ENCODE data around the gene PHF21A.

The PHF21A gene

GRCh38 chr11:45885921-45886721 lies 235.1 kb downstream of the PHF21A start:
- ATAC-seq (ENCODE audit: low read depth) = no peak
- peaks cover 2% of the 10 kb centered on the region; the same call in 1 of the 2 replicates for H3K36me3 ChIP-seq (ENCODE audit: low read depth)
- DNase-seq (ENCODE audit: low spot score) = no peak
- no peak for TF ChIP-seq CTCF (IDR thresholded peaks at IDR 0.05; ENCODE audit: poor library complexity, severe bottlenecking)
- no peak overlapping the region for H3K27ac ChIP-seq (ENCODE audit: poor library complexity, severe bottlenecking)
- peak overlapping the region; percentile 71 for H3K4me3 ChIP-seq (ENCODE audit: severe bottlenecking)
- H3K27me3 ChIP-seq (ENCODE audit: insufficient read depth, poor library complexity, severe bottlenecking) = no peaks in the 10 kb centered on the region
- H3K4me1 ChIP-seq (ENCODE audit: insufficient read depth, poor library complexity, severe bottlenecking) = no peaks in the 10 kb centered on the region
- no peaks in the 10 kb centered on the region for H3K9me3 ChIP-seq (ENCODE audit: severe bottlenecking)

GRCh38 chr11:45885274-45885920 lies 235.9 kb downstream of the PHF21A start, which contains the start of gene MAPK8IP1:
MAPK8IP1 (plus strand) TSS chr11:45885651; CDS start chr11:45885821, 170 bp downstream.
- H3K9me3 ChIP-seq (ENCODE audit: severe bottlenecking) = no peaks in the 10 kb centered on the region
- no peak within 1 kb of the TSS for H3K27ac ChIP-seq (ENCODE audit: poor library complexity, severe bottlenecking)
- ATAC-seq (ENCODE audit: low read depth) (peak; percentile 69), DNase-seq (ENCODE audit: low spot score) (no peak)
- peaks cover 6% of the 10 kb centered on the region; the same call in 1 of the 2 replicates for H3K36me3 ChIP-seq (ENCODE audit: low read depth)
- H3K4me3 ChIP-seq (ENCODE audit: severe bottlenecking) = peak within 1 kb of the TSS; percentile 71
- no peak for TF ChIP-seq CTCF (IDR thresholded peaks at IDR 0.05; ENCODE audit: poor library complexity, severe bottlenecking)
- peaks cover 4% of the 10 kb centered on the region for H3K4me1 ChIP-seq (ENCODE audit: insufficient read depth, poor library complexity, severe bottlenecking)
- no peaks in the 10 kb centered on the region for H3K27me3 ChIP-seq (ENCODE audit: insufficient read depth, poor library complexity, severe bottlenecking)

GRCh38 chr11:45884596-45885185 lies 236.6 kb downstream of the PHF21A start:
- Histone ChIP-seq H3K27ac (ENCODE audit: poor library complexity, severe bottlenecking) (no peak overlapping the region), H3K4me3 (ENCODE audit: severe bottlenecking) (peak overlapping the region; percentile 71), H3K27me3 (ENCODE audit: insufficient read depth, poor library complexity, severe bottlenecking) (no peaks in the 10 kb centered on the region), H3K4me1 (ENCODE audit: insufficient read depth, poor library complexity, severe bottlenecking) (peaks cover 9% of the 10 kb centered on the region), H3K36me3 (ENCODE audit: low read depth) (peaks cover 6% of the 10 kb centered on the region; the same call in 1 of the 2 replicates), H3K9me3 (ENCODE audit: severe bottlenecking) (no peaks in the 10 kb centered on the region)
- DNase-seq (ENCODE audit: low spot score) (no peak), ATAC-seq (ENCODE audit: low read depth) (no peak)
- no peak for TF ChIP-seq CTCF (IDR thresholded peaks at IDR 0.05; ENCODE audit: poor library complexity, severe bottlenecking)

Data from RWPE2 (cell line).